NB4 (cell line): ENCODE data around the gene EDEM3.

Experiments used
- MYC ChIP-seq: IDR thresholded peaks from 2 replicates; pipeline ENCODE4 v1.6.1; 2011; ENCODE audit warnings: low read depth, low read length
- POLR2A ChIP-seq: IDR thresholded peaks from 2 replicates; pipeline ENCODE4 v1.6.1; 2011; ENCODE audit warnings: mild to moderate bottlenecking; ENCODE audit not compliant: insufficient read length; ENCODE audit errors: extremely low read depth
- TF ChIP-seq, protein P1 (sequence below): IDR thresholded peaks from one replicate; pipeline ENCODE4 v1.5.1; 2012; ENCODE audit warnings: low read depth, low read length

DNA sequence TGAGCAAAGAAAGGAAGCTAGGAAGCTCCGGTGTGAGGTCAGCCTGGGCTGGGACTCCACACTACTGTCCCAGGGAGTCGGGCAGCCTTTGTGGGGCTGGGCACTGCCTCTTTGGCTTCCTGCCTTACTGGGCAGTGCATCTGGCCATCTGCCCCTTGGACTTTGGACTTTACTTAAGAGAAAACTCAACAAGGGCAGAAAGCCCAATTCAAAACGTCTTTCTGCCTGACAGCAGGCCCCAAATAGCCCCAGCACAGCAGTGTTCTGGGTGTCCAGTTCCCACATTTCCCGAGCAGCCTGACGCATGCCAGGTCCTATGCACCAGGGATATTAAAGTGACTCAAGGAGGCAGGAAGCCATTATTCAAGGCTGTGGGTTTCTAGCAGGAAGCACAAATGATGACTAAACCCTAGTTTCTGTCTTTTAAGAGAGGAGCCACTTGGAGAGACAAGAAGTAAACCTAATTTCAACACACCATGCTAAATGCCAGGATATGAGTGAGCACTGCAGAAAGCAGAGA is 37.9 kb upstream of the EDEM3 start:
- TF ChIP-seq, protein P1, sequence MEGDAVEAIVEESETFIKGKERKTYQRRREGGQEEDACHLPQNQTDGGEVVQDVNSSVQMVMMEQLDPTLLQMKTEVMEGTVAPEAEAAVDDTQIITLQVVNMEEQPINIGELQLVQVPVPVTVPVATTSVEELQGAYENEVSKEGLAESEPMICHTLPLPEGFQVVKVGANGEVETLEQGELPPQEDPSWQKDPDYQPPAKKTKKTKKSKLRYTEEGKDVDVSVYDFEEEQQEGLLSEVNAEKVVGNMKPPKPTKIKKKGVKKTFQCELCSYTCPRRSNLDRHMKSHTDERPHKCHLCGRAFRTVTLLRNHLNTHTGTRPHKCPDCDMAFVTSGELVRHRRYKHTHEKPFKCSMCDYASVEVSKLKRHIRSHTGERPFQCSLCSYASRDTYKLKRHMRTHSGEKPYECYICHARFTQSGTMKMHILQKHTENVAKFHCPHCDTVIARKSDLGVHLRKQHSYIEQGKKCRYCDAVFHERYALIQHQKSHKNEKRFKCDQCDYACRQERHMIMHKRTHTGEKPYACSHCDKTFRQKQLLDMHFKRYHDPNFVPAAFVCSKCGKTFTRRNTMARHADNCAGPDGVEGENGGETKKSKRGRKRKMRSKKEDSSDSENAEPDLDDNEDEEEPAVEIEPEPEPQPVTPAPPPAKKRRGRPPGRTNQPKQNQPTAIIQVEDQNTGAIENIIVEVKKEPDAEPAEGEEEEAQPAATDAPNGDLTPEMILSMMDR, result no peak
- no peak for TF ChIP-seq POLR2A
- TF ChIP-seq MYC, result peak; percentile 67; the same call in 1 of the 2 replicates
